ENCODE results near the gene SH2B3.

DNA sequence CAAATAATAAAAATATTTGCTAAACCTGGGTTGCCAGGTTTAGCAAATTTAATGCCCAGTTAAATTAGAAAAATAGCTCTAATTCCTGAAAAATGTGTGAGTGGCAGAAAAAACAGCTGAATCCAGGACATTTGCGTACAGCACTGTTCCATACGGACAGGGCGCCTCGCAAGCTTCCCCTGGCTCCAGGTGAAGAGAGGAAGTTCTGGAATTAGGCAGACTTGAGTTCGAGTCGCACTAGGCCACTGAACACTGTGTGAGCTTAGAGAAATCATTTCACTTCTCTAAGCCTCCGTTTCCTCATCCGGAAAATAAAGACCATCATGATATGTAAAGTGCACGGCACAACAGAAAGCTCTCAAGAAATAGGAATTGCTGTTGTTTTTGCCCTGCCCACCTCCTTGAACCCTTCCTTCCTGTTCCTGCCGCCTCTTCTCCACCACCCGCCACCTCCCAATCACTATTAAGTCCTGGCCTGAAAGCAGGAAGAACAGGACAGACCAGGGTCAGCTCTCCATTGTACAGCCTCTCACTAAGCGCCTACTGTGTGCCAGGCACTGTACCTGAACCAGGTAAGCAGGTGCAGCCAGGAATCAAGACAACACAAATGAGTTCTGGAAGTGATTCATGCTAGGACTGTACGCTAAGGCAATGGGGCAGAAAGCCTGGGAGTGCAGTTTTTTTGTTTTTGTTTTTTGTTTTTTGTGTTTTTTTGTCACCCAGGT lies 36.1 kb upstream of the SH2B3 start:
- TF ChIP-seq POLR2AphosphoS5 (IDR thresholded peaks at IDR 0.05) (peak in 2 of 3 donors; percentile 10 to 19), POLR2A (IDR thresholded peaks at IDR 0.05) (no peak)
- TF ChIP-seq, protein P1, sequence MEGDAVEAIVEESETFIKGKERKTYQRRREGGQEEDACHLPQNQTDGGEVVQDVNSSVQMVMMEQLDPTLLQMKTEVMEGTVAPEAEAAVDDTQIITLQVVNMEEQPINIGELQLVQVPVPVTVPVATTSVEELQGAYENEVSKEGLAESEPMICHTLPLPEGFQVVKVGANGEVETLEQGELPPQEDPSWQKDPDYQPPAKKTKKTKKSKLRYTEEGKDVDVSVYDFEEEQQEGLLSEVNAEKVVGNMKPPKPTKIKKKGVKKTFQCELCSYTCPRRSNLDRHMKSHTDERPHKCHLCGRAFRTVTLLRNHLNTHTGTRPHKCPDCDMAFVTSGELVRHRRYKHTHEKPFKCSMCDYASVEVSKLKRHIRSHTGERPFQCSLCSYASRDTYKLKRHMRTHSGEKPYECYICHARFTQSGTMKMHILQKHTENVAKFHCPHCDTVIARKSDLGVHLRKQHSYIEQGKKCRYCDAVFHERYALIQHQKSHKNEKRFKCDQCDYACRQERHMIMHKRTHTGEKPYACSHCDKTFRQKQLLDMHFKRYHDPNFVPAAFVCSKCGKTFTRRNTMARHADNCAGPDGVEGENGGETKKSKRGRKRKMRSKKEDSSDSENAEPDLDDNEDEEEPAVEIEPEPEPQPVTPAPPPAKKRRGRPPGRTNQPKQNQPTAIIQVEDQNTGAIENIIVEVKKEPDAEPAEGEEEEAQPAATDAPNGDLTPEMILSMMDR (IDR thresholded peaks at IDR 0.05 in 8 of 11, conservative IDR thresholded peaks at IDR 0.05 in 3 of 11): no peak
